GM12892 (cell line): Measurements from ENCODE around the gene PRRG3.

Source experiments
- POLR2A ChIP-seq: IDR thresholded peaks from 2 replicates; pipeline ENCODE4 v1.6.1; 2011; ENCODE audit warnings: low read depth, low read length, control low read depth
- POLR2AphosphoS5 ChIP-seq: IDR thresholded peaks from 2 replicates; pipeline ENCODE4 v1.6.1; 2011; ENCODE audit warnings: low read depth, low read length, control low read depth
- TAF1 ChIP-seq: IDR thresholded peaks from 2 replicates; pipeline ENCODE4 v1.6.1; 2011; ENCODE audit warnings: low read depth, mild to moderate bottlenecking, control low read depth, low read length, borderline replicate concordance

DNA sequence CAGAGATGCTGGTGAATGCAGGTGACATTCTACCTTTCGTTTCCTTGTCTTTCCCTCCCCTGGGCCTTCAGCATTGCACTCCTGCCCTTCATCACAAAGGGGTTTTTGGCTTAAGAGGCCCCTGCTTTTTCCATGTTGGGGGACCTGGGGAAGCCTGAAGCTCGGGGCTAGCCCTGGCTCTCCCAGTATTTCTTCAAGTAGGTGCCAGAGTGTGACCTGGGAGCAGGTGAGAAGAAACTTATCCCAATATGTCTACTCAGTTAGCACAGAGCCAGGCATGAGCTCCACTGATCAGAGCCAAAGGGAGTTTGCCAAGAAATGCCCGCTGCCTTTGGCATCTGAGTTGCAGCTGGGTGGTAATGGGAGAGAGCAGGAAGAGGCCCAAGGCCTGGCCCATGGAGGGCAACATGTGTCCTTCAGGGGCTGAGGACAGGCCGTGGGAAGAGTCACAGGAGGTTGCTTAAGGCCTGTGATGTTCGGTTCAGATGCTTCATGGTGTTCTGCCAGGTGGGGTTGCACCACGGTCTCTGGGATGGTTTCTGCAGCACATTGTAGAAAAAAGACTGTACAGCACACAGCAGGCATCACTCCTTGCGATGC is 7.6 kb downstream of the PRRG3 start:
- TF ChIP-seq POLR2A (no peak), POLR2AphosphoS5 (no peak), TAF1 (no peak)
